HepG2 (cell line): ENCODE measurements around the gene PIM1. TPM values are rescaled to one million over a fixed set of nuclear protein-coding genes. Genes with fewer than 3 reads are reported as not detected.

ENCODE experiments used
- ARHGAP35 ChIP-seq: sonication (generic); formaldehyde crosslinking; IDR thresholded peaks from 2 replicates; pipeline ENCODE4 v1.9.0; 2022; ENCODE audit warnings: mild to moderate bottlenecking, inconsistent platforms, moderate library complexity, missing genetic modification reagents, borderline replicate concordance
- ATF3 ChIP-seq: sonication (generic); formaldehyde crosslinking; IDR thresholded peaks from 2 replicates; pipeline ENCODE4 v1.4.0; 2020; ENCODE audit warnings: missing genetic modification reagents
- CEBPB ChIP-seq: IDR thresholded peaks from 2 replicates; pipeline ENCODE4 v1.6.1; 2011; ENCODE audit warnings: low read depth, low read length, improper control_type of control experiment, borderline replicate concordance
- GATAD2A ChIP-seq: IDR thresholded peaks from 2 replicates; pipeline ENCODE4 v1.6.1; 2016
- IRF2 ChIP-seq: IDR thresholded peaks from 2 replicates; pipeline ENCODE4 v1.6.1; 2018; ENCODE audit warnings: missing genetic modification reagents, missing compliant biosample characterization
- KDM4B ChIP-seq: sonication (generic); formaldehyde crosslinking; IDR thresholded peaks from 2 replicates; pipeline ENCODE4 v1.4.0; 2020; ENCODE audit warnings: missing genetic modification reagents
- KLF6 ChIP-seq: IDR thresholded peaks from 2 replicates; pipeline ENCODE4 v1.8.0; 2016; ENCODE audit warnings: missing biosample characterization, missing genetic modification reagents
- NCOA5 ChIP-seq: sonication (generic); formaldehyde crosslinking; IDR thresholded peaks from 2 replicates; pipeline ENCODE4 v1.4.0; 2020; ENCODE audit warnings: missing genetic modification reagents
- POLR2A ChIP-seq, 2 experiments: IDR thresholded peaks; 2 replicates each; pipeline ENCODE4 v1.6.1; 2011; ENCODE audit warnings: low read depth in 2 of 2, low read length in 2 of 2, mild to moderate bottlenecking in 1 of 2, moderate library complexity in 1 of 2; ENCODE audit not compliant: insufficient read depth in 1 of 2
- SKI ChIP-seq: fragments of 450-650 bp; IDR thresholded peaks from one replicate; pipeline ENCODE4 v1.6.1; 2018; ENCODE audit warnings: mild to moderate bottlenecking; ENCODE audit not compliant: partially characterized antibody
- SKIL ChIP-seq: sonication (generic); formaldehyde crosslinking; IDR thresholded peaks from 2 replicates; pipeline ENCODE4 v1.8.0; 2022; ENCODE audit warnings: missing genetic modification reagents, mild to moderate bottlenecking, moderate library complexity, borderline replicate concordance
- SOX13 ChIP-seq, 3 experiments: fragments of 450-650 bp in 1 of 3; sonication (generic) in 1 of 3; formaldehyde crosslinking in 1 of 3; IDR thresholded peaks in 2 of 3; conservative IDR thresholded peaks in 1 of 3; 2 replicates each; pipeline versions ENCODE4 v1.5.0 to v1.6.1; 2016 to 2020; ENCODE audit warnings: antibody characterized with exemption in 1 of 3, mild to moderate bottlenecking in 1 of 3, missing compliant biosample characterization in 1 of 3, missing genetic modification reagents in 1 of 3, moderate library complexity in 1 of 3
- TBL1XR1 ChIP-seq: fragments of 150-350 bp; IDR thresholded peaks from 2 replicates; pipeline ENCODE4 v1.6.1; 2014; ENCODE audit warnings: borderline replicate concordance, low read length; ENCODE audit not compliant: partially characterized antibody
- TFDP2 ChIP-seq: sonication (generic); formaldehyde crosslinking; IDR thresholded peaks from 2 replicates; pipeline ENCODE4 v1.4.0; 2020; ENCODE audit warnings: missing genetic modification reagents
- YEATS4 ChIP-seq: sonication (generic); formaldehyde crosslinking; IDR thresholded peaks from 2 replicates; pipeline ENCODE4 v1.4.0; 2020; ENCODE audit warnings: missing genetic modification reagents, borderline replicate concordance
- ZBTB33 ChIP-seq: sonication (generic); formaldehyde crosslinking; IDR thresholded peaks from 2 replicates; pipeline ENCODE4 v1.4.0; 2020; ENCODE audit warnings: missing genetic modification reagents
- ZMAT5 ChIP-seq: sonication (generic); formaldehyde crosslinking; IDR thresholded peaks from 2 replicates; pipeline ENCODE4 v1.5.0; 2020; ENCODE audit warnings: mild to moderate bottlenecking, low read depth, missing genetic modification reagents, borderline replicate concordance
- ZNF333 ChIP-seq: sonication (generic); formaldehyde crosslinking; IDR thresholded peaks from 2 replicates; pipeline ENCODE4 v1.4.0; 2020; ENCODE audit warnings: mild to moderate bottlenecking, missing genetic modification reagents, borderline replicate concordance
- ZSCAN5A ChIP-seq: sonication (generic); formaldehyde crosslinking; IDR thresholded peaks from 2 replicates; pipeline ENCODE4 v1.8.0; 2022; ENCODE audit warnings: mild to moderate bottlenecking, missing genetic modification reagents, borderline replicate concordance
- polyA plus RNA-seq, 8 experiments: library from polyadenylated mRNA; depleted of rRNA in 3 of 8; stranded (reverse) in 7 of 8; unstranded in 1 of 8; fragments of >200 nt; fragmentation: Illumina TruSeq in 4 of 8; extraction: Trizol in 4 of 8; gene quantifications; 2 replicates each; pipeline versions ENCODE4 v1.2.1 to v1.2.3, GENCODE V29; 2011 to 2016; ENCODE audit warnings: low read depth in 4 of 8, missing spikeins in 1 of 8, mixed read lengths in 1 of 8; ENCODE audit not compliant: insufficient read depth in 1 of 8
- total RNA-seq, 5 experiments: library from RNA; depleted of rRNA; stranded (reverse); fragments of >200 nt; fragmentation: Illumina TruSeq; extraction: Trizol; gene quantifications; 2 replicates each; pipeline ENCODE4 v1.2.3, GENCODE V29; 2016; ENCODE audit warnings: low read depth in 1 of 5

The PIM1 gene
- total and polyA plus RNA-seq, 2 of the 13 experiments (the other 11 are each of a cell fraction or from before 2014, with no cell fraction given): 29.4 to 117 TPM

GRCh38 chr6:37135835-37136694 lies 33.9 kb upstream of the PIM1 start (continued):
- TF ChIP-seq CEBPB (peak; percentile 96), ZMAT5 (CRISPR knock-in tag) (no peak), KDM4B (CRISPR knock-in tag) (0 out of 2 replicates have a peak, but pooled peaks have one; percentile 24), ARHGAP35 (no peak), SKIL (CRISPR knock-in tag) (0 out of 2 replicates have a peak, but pooled peaks have one; percentile 33), ZNF333 (CRISPR knock-in tag) (no peak), SOX13 (IDR thresholded peaks at IDR 0.05) (peak; percentile 3; the same call in 1 of the 2 replicates), SOX13 (CRISPR knock-in tag; conservative IDR thresholded peaks at IDR 0.05 in 1 of 2, IDR thresholded peaks at IDR 0.05 in 1 of 2) (peak in 1 of 2 experiments; percentile 90; a peak in 2 of 4 replicates), POLR2A (IDR thresholded peaks at IDR 0.05; ENCODE audit: insufficient read depth in 1 of 2, low read depth in 2 of 2, low read length in 2 of 2) (no peak), TBL1XR1 (peak; percentile 70), TFDP2 (CRISPR knock-in tag) (0 out of 2 replicates have a peak, but pooled peaks have one; percentile 14), ATF3 (CRISPR knock-in tag) (no peak), IRF2 (CRISPR knock-in tag) (peak; percentile 92), NCOA5 (CRISPR knock-in tag) (peak; percentile 42; the same call in 1 of the 2 replicates), ZBTB33 (peak; percentile 46; the same call in 1 of the 2 replicates), ZSCAN5A (CRISPR knock-in tag) (peak; percentile 54; the same call in 1 of the 2 replicates), SKI (peak; percentile 70), KLF6 (CRISPR knock-in tag) (no peak), YEATS4 (CRISPR knock-in tag) (no peak), GATAD2A (CRISPR knock-in tag) (peak; percentile 98)
